ENCODE data around the gene LYL1.

The LYL1 gene

DNA sequence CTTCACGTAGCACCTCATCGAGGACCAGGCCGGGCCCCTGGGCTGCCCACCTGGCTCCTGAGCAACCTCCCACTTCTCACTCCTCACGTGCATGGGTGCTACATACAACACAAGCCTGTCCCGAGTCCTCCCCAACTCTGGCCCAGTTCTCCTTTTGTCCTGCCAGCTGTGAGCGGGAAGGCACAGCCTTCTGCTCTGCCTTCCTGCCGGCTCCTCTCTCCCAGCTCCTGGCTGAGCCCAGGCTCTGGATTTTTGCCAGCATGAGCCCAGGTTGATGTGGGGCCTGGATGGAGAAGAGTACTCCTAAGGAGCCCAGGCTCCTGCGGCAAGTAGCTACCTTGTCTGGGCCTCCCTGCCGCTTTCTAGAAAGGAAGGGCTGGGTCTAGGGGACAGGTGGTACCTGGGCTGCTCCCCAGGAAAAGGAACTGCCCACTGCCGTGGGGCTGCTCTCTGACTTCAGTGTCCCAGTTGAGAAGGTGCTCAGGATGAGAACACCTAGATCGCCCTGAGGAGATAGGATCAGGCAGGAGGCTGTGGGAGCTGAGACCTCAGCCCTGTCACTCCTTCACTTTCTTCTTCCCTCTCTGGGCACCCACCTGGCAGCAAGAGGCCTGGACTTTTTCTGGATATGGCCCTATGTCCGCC is 23.6 kb downstream of the LYL1 start:
- DNase-seq (ENCODE audit: low read depth): no peak
- TF ChIP-seq, protein P1, sequence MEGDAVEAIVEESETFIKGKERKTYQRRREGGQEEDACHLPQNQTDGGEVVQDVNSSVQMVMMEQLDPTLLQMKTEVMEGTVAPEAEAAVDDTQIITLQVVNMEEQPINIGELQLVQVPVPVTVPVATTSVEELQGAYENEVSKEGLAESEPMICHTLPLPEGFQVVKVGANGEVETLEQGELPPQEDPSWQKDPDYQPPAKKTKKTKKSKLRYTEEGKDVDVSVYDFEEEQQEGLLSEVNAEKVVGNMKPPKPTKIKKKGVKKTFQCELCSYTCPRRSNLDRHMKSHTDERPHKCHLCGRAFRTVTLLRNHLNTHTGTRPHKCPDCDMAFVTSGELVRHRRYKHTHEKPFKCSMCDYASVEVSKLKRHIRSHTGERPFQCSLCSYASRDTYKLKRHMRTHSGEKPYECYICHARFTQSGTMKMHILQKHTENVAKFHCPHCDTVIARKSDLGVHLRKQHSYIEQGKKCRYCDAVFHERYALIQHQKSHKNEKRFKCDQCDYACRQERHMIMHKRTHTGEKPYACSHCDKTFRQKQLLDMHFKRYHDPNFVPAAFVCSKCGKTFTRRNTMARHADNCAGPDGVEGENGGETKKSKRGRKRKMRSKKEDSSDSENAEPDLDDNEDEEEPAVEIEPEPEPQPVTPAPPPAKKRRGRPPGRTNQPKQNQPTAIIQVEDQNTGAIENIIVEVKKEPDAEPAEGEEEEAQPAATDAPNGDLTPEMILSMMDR (IDR thresholded peaks at IDR 0.05; ENCODE audit: low read depth, low read length, missing control alignments): no peak
- no peak overlapping the region for H3K4me3 ChIP-seq (ENCODE audit: low read depth, low read length)

DNA sequence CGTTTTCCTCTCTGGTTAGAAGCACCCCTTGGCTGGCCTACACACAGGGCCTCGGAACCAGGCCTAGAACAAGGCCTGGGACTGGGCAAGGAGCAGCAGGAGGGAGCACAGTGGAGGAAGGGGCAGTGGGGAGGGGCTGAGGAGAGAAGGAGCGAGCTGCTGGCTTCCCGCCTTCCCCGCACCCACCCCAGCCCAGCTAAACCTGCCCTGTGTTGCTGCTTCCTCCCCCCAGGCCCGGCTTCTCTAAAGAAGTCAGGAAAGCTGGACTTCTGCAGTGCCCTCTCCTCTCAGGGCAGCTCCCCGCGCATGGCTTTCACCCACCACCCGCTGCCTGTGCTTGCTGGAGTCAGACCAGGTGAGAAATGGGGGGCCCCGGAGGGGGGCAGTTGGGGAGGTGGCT is 24.3 kb downstream of the LYL1 start:
- no peak for DNase-seq (ENCODE audit: low read depth)
- TF ChIP-seq, protein P1 (IDR thresholded peaks at IDR 0.05; ENCODE audit: low read depth, low read length, missing control alignments): no peak
- H3K4me3 ChIP-seq (ENCODE audit: low read depth, low read length): no peak overlapping the region

DNA sequence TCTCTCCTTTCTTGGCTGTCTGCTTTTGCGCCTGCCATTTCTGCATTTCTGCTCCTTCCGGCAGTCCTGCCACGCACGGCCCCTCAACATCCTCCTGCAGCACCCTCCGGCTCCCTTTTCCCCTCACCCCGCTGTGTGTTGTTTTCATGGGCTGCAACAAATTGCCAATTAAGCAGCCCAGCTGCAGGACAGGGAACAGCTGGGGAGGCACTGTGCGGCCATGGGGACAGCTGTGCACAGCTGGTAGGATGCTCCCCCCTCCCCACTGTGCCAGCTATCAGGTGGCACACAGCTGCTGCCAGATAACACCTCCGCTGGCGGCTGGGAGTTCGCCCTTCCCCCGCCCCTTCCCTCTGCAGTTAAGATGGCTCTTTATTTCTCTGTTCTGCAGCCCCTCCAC is 25.4 kb downstream of the LYL1 start:
- no peak for DNase-seq (ENCODE audit: low read depth)
- no peak overlapping the region for H3K4me3 ChIP-seq (ENCODE audit: low read depth, low read length)
- TF ChIP-seq, protein P1 (IDR thresholded peaks at IDR 0.05; ENCODE audit: low read depth, low read length, missing control alignments): no peak

DNA sequence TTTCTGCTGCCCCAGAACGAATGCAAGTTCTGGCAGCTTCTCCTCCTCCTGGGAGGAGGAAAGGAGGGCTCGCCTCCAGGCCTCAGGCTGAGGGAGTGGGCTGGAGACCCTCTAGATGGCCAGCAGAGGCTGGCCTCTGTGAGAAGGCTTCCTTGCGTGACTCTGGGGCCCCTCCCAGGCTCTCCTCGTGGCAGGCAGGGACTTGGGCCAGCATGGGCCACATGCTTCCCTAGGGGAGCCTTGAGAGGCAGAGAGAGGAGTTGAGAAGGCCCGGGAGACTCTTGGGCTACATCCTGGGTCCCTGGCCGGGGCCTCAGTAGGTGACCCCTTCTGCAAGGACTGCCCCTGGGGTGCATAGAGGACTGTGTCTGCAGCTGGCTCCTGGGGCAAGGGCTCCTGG is 25.9 kb downstream of the LYL1 start:
- TF ChIP-seq, protein P1 (IDR thresholded peaks at IDR 0.05; ENCODE audit: low read depth, low read length, missing control alignments): no peak
- no peak overlapping the region for H3K4me3 ChIP-seq (ENCODE audit: low read depth, low read length)
- DNase-seq (ENCODE audit: low read depth): no peak

DNA sequence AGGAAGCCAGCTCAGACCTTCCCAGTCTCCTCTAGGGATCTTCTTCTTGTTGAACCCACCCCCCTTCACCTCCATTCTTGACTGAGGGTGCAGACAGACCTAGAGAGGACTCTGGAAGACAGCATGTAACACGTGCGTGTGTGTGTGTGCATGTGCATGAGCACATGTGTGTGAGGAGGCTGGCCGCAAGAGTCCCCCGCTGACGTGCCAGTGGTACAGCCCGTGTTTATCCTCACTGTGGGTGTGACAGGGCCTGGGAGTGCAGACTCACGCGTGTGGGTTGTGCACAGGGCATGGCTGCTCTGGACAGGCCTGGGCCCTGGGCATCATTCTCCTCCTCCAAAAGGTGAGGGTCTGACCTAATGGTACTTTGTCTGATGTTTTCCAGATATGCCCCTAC is 26.3 kb downstream of the LYL1 start:
- TF ChIP-seq, protein P1 (IDR thresholded peaks at IDR 0.05; ENCODE audit: low read depth, low read length, missing control alignments): no peak
- H3K4me3 ChIP-seq (ENCODE audit: low read depth, low read length): no peak overlapping the region
- DNase-seq (ENCODE audit: low read depth): no peak

DNA sequence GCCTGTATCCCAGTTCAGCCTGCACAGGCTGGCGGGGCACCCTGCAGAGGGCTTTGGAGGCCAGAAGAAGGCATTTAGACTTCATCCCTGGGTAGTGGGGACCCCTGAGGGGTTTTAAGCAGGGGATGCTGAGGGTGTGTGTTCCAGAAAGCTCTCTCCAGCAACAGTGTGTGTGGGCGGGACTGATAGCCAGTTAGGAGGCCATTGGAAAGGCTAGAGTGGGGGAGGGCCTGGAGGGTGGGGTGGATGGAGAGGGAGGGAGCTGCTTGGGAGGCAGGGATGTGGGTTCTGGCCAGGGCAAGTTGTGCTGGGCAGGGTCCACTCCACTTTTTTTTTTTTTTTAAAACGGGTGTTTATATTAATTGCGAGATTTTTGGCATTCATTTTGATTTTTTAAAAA is 28.3 kb downstream of the LYL1 start:
- TF ChIP-seq, protein P1 (IDR thresholded peaks at IDR 0.05; ENCODE audit: low read depth, low read length, missing control alignments): no peak
- DNase-seq (ENCODE audit: low read depth): no peak
- no peak overlapping the region for H3K4me3 ChIP-seq (ENCODE audit: low read depth, low read length)

DNA sequence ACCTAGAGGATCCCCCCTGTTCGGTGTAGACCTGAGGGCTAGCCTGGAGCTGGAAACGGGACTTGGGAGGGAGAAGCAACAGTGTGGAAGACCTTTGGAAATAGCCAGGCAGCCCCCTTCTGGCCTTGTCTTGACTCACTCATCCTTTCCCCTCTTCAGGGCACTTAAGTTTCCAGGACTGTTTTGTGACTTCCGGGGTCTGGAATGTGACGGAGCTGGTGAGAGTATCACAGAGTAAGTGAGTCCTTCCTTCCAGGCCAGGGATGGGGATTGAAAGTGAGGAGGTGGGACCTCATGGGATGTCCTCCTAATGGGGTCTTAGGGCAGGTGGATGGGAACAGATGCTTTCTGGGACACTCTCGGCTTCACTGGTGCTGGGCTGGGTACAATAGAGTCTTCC is 29.4 kb downstream of the LYL1 start:
- DNase-seq (ENCODE audit: low read depth): no peak
- TF ChIP-seq, protein P1 (IDR thresholded peaks at IDR 0.05; ENCODE audit: low read depth, low read length, missing control alignments): no peak
- H3K4me3 ChIP-seq (ENCODE audit: low read depth, low read length): no peak overlapping the region

Measured in GM12864 (cell line).